HG02943 (cell line): ENCODE data around the gene VN1R5.
"Not testable (repeated sequence)": the region's sequence is repeated elsewhere in the genome, so short reads cannot be mapped to it uniquely, and the experiment has no call there.

Experiments used
- ATAC-seq: cut with Tn5 transposase; IDR thresholded peaks from one replicate; pipeline ENCODE4 v1.9.1; 2021; ENCODE audit warnings: mild to moderate bottlenecking, low read depth, moderate library complexity; ENCODE audit not compliant: unreplicated experiment

VN1R5 gene

DNA sequence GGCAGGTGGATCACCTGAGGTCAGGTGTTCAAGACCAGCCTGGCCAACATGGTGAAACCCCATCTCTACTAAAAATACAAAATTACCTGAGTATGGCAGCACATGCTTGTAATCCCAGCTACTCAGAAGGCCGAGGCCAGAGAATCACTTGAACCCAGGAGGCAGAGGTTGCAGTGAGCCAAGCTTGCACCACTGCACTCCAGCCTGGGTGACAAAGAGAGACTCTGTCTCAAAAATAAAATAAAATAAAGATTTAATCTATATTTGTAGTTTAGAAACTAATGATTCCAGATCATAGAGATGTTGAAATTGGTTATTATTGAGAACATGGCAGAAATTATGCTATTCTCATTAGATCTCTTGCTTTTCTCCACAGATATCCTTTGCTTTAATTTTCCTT lies at the start of gene VN1R5:
Gene VN1R5, plus strand, starts transcription at position 301 of the 400 bp plus-strand sequence.
- ATAC-seq, result not testable (repeated sequence)

DNA sequence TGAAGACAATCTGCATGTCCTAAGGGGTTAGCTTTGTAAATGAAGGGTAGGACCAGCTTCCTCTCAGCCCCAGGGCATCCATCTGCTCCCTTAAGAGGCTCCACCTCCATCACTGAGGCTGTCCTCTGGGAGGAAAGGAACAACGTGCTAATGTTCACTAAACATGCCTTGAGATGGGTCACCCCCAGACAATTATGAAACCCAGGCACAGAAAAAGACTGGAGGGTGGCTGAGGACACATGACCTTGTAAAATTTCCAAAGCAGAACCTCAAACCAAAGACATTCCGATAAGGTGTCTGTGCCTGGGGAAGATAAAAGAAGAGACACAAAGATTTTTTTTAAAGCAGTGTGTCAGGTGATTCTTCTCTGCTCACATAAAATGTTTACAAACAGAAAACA lies 46.5 kb upstream of the VN1R5 start:
- ATAC-seq, result no peak

DNA sequence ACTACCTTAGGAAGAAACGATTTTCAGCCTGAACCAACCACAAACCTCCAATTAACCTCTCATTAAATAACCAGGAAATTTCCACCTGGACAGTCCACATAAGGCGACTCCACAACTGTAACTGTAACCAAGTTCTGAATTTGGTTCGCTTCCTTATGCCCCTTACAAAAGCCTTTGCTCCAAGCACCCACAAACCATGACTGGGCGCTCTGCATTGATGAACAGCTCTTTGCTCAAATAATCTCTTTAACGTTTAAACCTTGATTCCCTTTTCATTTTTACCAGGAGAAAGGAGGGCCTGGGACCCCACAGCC lies 45.9 kb upstream of the VN1R5 start:
- ATAC-seq, result peak; percentile 7

DNA sequence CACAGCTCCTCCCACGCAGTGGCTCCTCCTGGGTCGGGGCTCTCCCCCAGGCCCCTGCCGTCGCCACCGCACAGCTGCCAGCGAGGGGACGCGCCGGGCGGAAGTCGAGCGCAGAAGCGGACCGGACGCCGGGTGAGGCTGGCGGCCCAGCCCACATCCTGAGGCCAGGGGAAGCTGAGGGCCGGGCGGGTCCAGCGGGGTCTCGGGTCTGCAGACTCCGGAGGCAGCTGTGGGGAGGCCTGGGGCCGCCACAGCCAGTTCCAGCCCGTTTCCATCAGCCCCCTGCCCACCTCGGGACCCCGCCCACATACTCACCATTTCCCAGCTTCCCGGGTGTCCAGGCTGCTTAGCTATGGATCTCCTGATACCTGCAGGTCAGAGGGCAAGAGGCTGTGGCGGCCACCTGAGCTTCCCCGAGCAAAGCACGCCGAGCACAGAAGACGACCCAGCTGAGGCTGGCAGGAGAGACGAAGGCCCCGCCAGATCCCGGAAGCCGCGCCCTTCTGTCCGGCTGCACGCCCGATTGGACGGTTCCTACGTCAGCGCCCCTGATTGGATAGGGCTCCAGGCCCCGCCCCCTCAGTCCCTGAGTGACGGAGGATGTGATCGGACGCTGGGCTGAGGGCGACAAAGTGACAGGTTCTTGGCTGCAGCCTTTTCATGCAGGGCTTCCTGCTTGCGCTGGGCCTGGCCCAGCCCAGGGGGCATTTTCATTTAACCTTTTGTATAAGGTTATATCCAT lies 45.3 kb upstream of the VN1R5 start:
- peak; percentile 87 for ATAC-seq

DNA sequence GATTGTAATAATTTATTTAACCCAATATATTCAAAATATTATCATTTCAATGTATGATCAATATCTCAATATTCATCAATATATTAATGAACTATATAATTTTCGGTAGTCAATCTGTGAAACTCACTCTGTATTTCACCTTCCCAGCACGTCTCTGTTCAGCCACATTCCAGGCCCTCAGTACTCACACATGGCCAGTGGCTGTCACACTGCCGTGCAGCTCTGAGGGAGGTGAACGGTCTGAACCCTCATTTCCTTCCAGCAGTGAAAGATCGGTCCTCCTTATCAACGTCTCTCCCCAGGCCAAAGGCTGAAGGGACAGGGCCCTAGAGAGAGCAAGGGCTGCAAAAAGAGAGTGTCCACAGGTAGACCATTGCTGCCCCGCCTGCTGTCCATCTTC lies 44.5 kb upstream of the VN1R5 start:
- ATAC-seq, result no peak

DNA sequence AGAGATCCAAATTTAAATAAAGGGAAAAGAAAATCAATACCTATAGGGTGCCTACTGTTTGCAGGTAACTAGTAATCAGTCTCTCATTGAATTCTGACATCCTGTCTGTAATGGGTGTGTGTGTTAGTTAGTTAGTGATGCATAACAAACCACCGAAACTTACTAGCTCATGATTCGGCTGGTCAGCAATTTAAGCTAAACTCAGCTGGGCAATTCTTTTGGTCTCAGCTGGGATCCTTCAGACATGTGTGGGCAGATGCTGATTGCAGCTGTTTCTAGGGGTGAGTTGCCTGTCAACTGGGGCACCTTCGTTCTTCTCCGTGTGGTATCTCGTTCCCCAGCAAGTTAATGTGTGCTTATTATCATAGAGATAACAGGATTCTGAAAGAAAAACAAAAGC lies 43.9 kb upstream of the VN1R5 start:
- peak; percentile 56 for ATAC-seq

DNA sequence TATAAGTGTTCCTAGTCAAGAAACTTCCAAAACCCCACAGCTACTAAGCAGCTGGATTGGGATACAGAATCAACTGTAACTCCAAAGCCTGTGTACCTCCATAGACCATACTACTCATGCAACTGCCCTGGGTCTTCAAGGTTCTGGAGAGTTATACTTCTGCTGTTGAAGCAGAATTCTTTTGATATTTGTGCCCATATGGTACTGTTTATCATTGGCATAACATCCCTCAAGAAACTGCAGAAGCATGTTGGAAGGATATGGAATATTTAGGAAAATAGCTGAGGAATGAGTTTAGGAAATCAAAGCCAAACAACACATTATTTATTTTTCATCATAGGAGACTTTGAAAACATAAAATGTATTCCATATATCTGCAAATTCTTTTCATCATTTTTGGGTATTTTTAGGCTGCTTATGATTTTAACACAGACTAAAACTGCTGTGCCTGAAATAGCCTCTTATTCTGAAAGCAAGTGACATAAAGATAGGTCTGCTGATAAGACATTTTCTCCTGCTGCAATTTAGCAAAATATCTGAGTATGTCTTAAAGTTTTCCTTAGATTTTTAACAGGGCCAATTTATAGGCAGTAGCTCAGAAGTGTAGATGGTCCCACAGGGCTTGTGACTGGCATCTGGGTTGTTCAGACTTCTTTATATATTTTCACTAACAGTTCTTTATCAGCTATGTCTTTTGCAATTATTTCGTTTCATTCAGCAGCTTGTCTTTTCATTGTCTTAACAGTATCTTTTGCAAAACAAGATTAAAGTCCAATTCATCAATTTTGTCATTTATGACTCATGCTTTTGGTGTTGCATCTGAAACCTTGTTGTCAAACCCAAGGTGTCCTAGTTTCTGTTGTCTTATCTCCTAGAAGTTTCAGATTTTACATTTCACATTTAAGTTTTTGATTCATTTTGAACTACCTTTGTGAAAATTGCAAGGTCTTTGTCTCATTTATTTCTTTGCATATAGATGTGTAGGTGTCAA lies 43.0 kb upstream of the VN1R5 start:
- no peak for ATAC-seq

DNA sequence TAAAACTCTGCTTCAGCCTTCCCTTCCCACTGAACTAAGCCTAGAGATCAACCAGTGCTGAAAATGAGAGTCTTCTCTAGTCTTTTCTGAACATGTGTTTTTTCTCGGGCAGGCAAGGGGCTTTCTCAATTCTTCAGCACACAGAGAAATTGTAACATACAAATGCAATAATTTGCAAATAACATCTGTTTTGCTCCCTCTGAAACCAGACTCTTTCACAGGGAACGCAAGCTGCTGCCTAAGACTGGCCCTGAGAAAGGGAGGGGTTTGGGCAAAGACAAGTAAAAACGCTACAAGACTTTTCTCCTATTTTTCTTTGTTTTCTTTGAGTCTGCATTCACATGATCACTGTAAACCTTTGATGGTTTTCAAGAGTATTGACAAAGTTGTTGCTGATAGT lies 39.6 kb upstream of the VN1R5 start:
- no peak for ATAC-seq

DNA sequence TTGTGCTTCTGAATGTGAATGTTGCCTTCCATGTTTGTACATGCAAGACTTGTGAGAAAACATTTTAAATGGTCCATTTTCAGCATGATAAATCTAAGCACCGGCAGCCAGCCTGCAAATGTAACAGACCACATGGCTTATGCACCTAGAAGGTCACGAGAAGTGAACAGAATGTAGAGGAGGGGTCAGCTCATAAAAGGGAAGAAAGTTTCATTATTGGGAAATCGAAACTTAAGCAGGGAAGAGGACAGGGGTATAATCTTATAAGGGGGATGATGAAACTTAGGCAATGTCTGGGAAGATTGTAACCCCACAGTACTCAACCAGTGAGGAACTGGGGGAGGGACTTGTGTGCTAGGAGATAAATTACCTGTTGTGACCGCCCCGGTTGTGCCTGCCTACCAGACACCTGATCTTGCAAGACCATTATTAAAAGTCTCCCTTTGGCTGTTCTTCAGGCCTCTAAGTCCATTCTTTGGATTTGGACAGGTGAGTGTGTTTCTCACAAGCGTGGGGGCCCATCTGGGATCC lies 37.7 kb upstream of the VN1R5 start:
- no peak for ATAC-seq

DNA sequence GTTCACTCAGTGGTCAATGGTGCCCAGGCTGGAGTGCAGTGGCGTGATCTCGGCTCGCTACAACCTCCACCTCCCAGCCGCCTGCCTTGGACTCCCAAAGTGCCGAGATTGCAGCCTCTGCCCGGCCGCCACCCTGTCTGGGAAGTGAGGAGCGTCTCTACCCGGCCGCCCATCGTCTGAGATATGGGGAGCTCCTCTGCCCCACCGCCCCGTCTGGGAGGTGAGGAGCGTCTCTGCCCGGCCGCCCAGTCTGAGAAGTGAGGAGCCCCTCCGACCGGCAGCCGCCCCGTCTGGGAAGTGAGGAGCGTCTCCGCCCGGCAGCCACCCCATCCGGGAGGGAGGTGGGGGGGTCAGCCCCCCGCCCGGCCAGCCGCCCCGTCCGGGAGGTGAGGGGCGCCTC lies 35.6 kb upstream of the VN1R5 start:
- not testable (repeated sequence) for ATAC-seq

DNA sequence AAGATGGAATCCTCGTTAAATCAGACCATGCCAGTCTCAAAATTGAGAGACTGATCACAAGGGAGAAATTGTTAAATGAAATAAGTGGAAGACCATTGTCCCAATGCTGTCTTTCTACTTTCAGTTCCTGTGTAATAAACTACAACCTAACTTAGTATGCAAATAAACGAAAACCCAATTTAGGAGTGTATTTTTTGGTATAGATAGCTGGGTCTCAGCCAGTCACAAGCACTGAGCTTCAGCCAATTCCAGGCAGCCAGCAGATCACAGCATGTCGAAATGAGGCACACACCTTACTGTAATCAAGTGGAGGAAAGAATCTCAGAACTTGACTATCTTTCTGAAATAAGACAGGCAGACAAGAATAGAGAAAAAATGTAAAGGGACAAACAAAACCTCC lies 33.0 kb upstream of the VN1R5 start:
- no peak for ATAC-seq

DNA sequence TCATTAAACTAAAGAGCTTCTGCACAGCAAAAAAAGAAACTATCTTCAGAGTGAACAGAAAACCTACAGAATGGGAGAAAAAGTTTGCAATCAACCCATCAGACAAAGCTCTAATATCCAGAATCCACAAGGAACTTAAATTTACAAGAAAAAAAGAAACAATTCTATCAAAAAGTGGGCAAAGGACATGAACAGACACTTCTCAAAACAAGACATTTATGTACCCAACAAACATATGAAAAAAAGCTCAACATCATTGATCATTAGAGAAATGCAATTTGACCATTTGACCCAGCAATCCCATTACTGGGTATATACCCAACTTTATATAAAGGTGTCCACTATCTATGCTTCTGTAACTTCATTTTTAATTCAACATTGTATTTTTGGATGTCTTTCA lies 31.1 kb upstream of the VN1R5 start:
- no peak for ATAC-seq

DNA sequence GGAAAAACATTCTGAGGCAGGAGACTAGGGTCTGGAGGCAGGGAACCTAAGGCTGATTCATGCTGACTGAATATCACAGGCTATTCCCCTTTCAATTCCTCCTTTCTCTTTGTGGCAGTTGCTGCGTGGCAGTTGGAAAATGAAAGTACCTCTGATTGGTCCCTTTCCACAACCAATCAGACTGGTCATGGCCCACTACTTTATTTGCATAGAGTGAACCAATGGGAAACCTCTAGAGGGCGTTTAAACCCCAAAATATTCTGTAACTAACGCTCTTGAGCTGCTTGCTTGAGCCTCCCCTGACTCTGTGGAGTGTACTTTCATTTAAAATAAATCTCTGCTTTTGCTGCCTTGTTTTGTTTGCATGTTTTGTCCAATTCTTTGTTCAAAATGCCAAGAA lies 27.7 kb upstream of the VN1R5 start:
- ATAC-seq, result no peak

DNA sequence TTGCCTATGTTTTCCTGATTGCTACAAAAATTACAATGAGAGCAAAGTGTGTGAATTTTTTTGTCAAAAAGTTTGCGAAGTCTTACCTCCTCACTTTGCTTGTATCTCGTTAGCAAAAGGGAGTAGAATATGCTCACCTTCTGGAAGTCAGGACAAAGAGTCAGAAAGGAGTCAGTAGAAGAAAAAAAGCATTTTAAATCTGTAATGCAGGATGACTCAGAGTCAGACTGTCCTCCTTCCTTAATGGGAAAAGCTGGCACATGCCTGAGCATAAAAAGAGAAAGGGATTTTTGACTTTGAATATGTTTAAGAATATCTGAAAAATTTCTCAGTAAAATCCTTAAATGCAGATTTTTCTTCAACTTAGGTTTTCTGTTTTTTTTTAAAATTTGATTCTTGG lies 14.2 kb upstream of the VN1R5 start:
- no peak for ATAC-seq

DNA sequence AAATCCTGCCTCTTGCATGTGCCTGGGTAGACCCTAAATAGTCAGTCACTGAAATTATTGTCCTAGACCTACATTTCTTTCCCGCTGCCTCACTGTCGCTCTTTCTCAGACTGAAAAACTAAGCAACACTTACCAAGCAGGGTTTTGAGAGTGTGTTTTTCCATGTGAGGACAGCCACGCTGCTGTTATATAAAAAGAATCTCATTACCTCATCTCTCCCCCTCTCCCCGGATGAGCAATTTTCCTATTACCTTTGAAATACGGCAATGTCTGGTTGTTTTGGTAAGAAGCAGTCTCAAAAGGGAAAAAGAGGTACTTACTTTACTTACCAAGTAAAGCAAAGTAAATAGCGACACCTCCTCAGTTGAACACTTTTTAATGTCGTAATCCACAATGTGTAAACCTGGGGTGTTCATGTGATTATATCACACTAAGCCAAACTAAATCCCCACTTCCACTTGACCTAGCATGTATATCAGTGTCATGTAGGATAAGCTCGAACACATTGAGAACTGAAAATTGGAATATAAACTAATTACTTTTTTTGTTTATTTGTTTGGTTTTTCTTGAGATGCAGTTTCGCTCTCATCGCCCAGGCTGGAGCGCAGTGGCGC lies 12.2 kb upstream of the VN1R5 start:
- no peak for ATAC-seq

DNA sequence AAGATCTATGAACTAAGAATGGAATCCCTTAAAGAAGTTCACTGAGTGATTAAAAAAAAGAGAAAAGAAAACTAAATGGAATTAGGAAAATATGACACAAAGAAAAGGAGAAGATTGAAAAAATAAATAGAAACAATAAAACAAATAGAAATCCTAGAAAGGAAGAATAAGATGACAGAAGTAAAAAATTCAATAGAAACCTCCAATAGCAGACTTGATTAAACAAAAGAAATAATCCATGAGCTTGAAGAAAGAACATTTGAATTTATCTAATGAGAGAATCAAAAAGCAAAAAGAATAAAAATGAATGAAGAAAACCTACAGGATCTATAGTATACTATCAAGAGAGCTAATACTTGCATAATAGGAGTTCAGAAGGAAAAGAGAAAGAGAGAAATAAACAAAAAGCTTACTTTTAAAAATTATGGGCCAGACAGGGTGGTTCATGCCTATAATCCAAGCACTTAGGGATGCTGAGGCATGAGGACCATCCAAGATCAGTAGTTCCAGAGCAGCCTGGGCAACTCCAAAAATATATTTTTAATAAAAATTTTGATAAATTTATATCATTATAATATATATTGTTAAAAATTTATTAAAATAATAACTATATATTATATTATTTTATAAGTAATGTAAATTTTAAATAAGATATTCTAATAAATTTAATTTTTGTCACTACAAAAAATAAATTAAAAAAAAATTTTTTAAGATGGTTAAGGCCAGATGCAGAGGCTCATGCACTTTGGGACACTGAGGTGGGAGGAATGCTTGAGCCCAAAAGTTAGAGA lies 9.4 kb upstream of the VN1R5 start:
- ATAC-seq, result no peak

DNA sequence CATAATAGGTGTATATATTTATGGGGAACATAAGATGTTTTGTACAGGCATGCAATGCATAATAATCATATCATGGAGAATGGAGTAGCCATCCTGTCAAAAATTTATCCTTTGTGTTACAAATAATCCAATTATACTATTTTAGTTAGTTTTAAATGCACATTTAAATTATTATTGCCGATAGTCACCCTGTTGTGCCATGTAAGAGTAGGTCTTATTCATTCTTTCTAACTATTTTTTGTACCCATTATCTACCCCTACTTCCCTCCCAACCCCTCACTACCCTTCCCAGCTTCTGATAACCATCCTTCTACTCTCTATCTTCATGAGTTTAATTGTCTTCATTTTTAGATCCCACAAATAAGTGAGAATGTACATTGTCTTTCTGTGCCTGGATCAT lies 8.3 kb upstream of the VN1R5 start:
- no peak for ATAC-seq

DNA sequence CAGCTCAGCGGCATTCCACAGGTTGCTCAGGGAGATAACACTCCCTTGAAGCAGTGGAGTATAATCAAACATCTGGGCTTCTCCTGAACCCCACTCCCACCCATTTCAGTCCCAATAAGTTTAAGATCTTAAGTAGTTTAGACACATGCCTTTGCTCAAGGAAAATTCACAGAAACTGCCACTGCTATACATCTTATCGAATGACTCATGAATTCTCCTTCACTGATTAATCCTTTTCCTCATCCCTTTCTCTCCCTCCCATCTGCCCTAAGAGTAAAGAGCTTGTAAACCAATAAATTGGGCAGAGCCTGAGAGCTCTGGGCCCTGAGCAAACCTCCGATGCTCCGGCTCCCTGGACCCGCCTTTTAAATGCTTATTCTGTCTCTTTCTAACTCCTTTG lies 10.2 kb downstream of the VN1R5 start:
- no peak for ATAC-seq

DNA sequence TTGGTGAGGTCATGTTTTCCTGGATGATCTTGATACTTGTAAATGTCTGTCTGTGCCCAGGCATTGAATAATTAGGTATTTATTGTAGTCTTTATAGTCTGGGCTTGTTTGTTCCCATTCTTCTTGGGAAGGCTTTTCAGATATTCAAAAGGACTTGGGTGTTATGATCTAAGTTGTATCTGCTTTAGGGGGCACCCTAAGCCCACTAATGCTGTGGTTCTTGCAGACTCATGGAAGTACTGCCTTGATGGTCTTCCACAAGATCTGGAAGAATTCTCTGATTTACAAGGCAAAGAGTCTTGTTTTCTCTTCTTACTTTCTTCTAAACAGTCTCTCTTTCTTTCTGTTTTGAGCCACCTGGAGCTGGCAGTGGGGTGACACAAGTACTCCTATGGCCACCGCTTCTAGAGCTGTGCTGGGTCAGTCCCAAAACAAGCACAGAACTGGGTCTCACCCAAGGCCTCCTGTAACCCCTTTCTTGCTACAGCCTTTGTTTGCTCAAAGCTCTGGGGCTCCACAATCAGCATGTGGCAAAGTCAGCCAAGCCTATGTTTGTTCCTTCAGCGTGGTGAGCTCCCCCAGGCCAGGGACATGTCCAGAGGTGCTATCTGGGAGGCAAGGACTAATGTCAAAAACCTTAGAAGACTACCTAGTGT lies 12.6 kb downstream of the VN1R5 start:
- ATAC-seq, result no peak

DNA sequence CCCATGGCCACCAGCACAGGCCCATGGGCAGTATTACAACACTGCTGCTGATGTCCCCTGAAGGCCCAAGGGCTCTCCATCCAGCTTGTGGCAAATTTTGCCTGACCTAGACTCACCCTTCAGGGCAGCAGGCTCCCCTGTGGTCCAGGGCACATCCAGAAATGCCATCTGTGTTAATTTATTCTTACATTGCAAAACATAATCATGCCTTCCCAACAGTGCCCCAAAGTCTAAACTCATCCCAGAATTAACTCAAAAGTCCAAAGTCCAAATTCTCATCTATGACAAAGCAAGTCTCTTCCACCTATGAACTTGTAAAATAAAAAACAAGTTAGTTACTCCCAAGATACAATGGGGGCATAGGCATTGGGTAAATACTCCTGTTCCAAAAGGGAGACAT lies 13.3 kb downstream of the VN1R5 start:
- ATAC-seq, result no peak
